Colonic mucosa (tissue), 4 donors: ENCODE results near the gene LYPD6B. TPM values are rescaled to one million over a fixed set of nuclear protein-coding genes. Genes with fewer than 3 reads are reported as not detected.

Experiments used
- DNase-seq: peaks from one replicate; pipeline ENCODE4 v3.0.0-alpha.2; 2020
- H3K27ac ChIP-seq: fragments of 200-600 bp; one replicate; pipeline ENCODE4 v1.8.0; 2021
- H3K27me3 ChIP-seq: fragments of 200-600 bp; one replicate; pipeline ENCODE4 v1.8.0; 2021
- H3K36me3 ChIP-seq: fragments of 200-600 bp; one replicate; pipeline ENCODE4 v1.8.0; 2021
- H3K4me1 ChIP-seq: fragments of 200-600 bp; one replicate; pipeline ENCODE4 v1.8.0; 2021; ENCODE audit warnings: mild to moderate bottlenecking
- H3K4me3 ChIP-seq: fragments of 200-600 bp; one replicate; pipeline ENCODE4 v1.8.0; 2021
- H3K9ac ChIP-seq, 2 donors: one replicate each; pipeline ENCODE4 v1.7.0; 2013; ENCODE audit warnings: control low read depth in 2 of 2, low read depth in 2 of 2, low read length in 2 of 2
- H3K9me3 ChIP-seq: fragments of 200-600 bp; one replicate; pipeline ENCODE4 v1.8.0; 2021
- intact Hi-C: fragments of 100-400 bp; cut with DNase I; formaldehyde crosslinking; loops from one replicate; pipeline ENCODE4 v1.14.1; 2022
- total RNA-seq, 2 donors: library from RNA; stranded (reverse); fragmentation: NEBNext Ultra II Directional in 1 of 2; extraction: Animal tissue kit (Norgen Biotek cat#: 25700) in 1 of 2; gene quantifications; one replicate each; pipeline ENCODE4 v1.2.1, GENCODE V29; 2021
- TF ChIP-seq, protein P1 (sequence below): fragments of 200-600 bp; IDR thresholded peaks from one replicate; pipeline ENCODE4 v1.8.0; 2022; ENCODE audit warnings: antibody characterized with exemption, mild to moderate bottlenecking
- donor health status: healthy.
- donor health status: DM: no; HTN: no; CAD: no.
- donor health status: DM: no; HTN: no; CAD: no.

LYPD6B gene
- total RNA-seq, 2 donors from 2014 or later = 2.6 to 3.4 TPM

GRCh38 chr2:149223472-149224095 lies 185.1 kb downstream of the LYPD6B start:
- intact Hi-C loops = no loop called here
- Histone ChIP-seq H3K9me3 (no peaks in the 10 kb centered on the region), H3K4me1 (no peaks in the 10 kb centered on the region), H3K27me3 (no peaks in the 10 kb centered on the region), H3K27ac (no peak overlapping the region), H3K4me3 (no peak overlapping the region), H3K36me3 (no peaks in the 10 kb centered on the region), H3K9ac (no peak overlapping the region)
- DNase-seq = no peak
- TF ChIP-seq, protein P1, sequence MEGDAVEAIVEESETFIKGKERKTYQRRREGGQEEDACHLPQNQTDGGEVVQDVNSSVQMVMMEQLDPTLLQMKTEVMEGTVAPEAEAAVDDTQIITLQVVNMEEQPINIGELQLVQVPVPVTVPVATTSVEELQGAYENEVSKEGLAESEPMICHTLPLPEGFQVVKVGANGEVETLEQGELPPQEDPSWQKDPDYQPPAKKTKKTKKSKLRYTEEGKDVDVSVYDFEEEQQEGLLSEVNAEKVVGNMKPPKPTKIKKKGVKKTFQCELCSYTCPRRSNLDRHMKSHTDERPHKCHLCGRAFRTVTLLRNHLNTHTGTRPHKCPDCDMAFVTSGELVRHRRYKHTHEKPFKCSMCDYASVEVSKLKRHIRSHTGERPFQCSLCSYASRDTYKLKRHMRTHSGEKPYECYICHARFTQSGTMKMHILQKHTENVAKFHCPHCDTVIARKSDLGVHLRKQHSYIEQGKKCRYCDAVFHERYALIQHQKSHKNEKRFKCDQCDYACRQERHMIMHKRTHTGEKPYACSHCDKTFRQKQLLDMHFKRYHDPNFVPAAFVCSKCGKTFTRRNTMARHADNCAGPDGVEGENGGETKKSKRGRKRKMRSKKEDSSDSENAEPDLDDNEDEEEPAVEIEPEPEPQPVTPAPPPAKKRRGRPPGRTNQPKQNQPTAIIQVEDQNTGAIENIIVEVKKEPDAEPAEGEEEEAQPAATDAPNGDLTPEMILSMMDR = no peak

DNA sequence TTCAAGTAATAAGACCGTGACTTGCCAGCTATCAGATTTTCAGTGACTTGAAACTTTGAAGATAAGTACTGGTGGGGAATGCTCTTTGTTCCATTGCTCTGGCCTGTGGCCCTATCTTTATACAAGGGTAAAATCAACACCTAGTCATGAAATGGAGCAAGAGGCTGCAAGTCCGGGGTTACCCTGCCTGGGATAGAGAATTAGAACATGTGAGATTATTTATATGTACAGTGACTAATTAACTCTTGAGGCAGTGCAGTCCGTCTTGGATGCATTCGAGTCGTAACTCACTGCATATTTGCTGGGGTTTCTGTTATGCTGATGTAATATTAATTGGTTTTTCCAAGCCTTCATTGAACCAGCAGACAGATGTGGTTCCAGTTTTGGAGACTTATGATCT lies 186.0 kb downstream of the LYPD6B start:
- intact Hi-C loops = no loop called here
- Histone ChIP-seq H3K4me3 (no peak overlapping the region), H3K27ac (no peak overlapping the region), H3K4me1 (no peaks in the 10 kb centered on the region), H3K9ac (no peak overlapping the region), H3K9me3 (no peaks in the 10 kb centered on the region), H3K27me3 (no peaks in the 10 kb centered on the region), H3K36me3 (no peaks in the 10 kb centered on the region)
- DNase-seq = no peak
- TF ChIP-seq, protein P1 = no peak

GRCh38 chr2:149225446-149225845 lies 186.9 kb downstream of the LYPD6B start:
- H3K4me3 ChIP-seq = no peak overlapping the region
- no peak overlapping the region for H3K27ac ChIP-seq
- H3K9me3 ChIP-seq = no peaks in the 10 kb centered on the region
- DNase-seq = no peak
- no peaks in the 10 kb centered on the region for H3K4me1 ChIP-seq
- H3K27me3 ChIP-seq = no peaks in the 10 kb centered on the region
- TF ChIP-seq, protein P1 = no peak
- no peaks in the 10 kb centered on the region for H3K36me3 ChIP-seq
- intact Hi-C loops = no loop called here
- H3K9ac ChIP-seq = no peak overlapping the region

DNA sequence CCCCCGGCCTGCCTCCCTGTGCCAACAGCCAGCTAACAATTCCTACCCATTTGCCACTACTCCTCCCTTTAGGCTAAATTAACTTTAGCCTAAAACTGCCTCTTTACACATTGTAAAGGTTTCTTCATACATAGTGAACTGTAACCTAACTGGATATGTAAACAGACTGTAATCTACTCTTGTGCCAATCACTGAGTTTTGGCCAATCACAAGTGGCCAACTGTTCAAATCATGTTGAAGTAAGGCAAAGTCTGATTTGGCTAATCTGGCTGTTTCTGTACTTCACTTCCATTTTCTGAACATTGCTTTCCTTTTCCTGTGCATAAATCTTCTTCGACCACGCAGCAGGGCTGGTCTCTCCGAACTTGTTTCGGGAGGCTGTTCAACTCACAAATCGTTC lies 188.3 kb downstream of the LYPD6B start:
- no peaks in the 10 kb centered on the region for H3K9me3 ChIP-seq
- intact Hi-C loops = no loop called here
- H3K27ac ChIP-seq = no peak overlapping the region
- no peaks in the 10 kb centered on the region for H3K36me3 ChIP-seq
- H3K4me3 ChIP-seq = no peak overlapping the region
- H3K9ac ChIP-seq = no peak overlapping the region
- TF ChIP-seq, protein P1 = no peak
- H3K4me1 ChIP-seq = no peaks in the 10 kb centered on the region
- DNase-seq = peak; percentile 25
- H3K27me3 ChIP-seq = no peaks in the 10 kb centered on the region

DNA sequence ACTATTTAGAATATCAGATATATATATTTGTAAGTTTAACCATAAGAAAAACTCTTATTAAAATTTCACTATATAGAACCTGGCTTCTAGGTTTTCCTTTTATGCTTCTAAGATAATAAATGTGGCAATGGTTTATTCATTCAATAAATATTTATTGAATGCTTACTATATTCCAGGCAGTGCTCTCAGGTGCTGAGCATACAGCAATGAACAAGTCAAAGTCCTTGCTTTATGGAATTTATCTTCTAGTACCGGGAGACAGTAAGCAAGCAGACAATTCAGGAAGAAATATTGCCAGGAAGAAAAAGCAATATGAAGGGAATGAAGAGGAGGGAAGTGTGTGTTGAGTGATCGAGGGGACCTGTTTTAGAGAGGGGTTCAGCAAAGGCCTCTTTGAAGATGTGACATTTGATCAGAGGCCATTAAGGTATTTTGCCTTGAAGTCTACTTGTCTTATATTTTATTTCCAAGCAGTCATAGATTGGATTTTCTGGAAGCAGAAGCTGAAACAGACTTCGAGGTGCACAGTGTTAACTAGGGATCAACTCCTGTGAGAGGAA lies 197.4 kb downstream of the LYPD6B start:
- intact Hi-C loops = no loop called here
- TF ChIP-seq, protein P1 = no peak
- Histone ChIP-seq H3K4me3 (no peak overlapping the region), H3K27ac (no peak overlapping the region), H3K27me3 (no peaks in the 10 kb centered on the region), H3K9me3 (no peaks in the 10 kb centered on the region), H3K9ac (no peak overlapping the region), H3K36me3 (no peaks in the 10 kb centered on the region), H3K4me1 (no peaks in the 10 kb centered on the region)
- DNase-seq = no peak
